22Rv1 (cell line): ENCODE results near the gene TMEM259.

Experiments
- ZFX ChIP-seq: fragments of 450-650 bp; IDR thresholded peaks from 2 replicates; pipeline ENCODE4 v1.6.1; 2017; ENCODE audit warnings: antibody characterized with exemption, borderline replicate concordance
- TF ChIP-seq, protein P1 (sequence below): fragments of 450-650 bp; IDR thresholded peaks from 2 replicates; pipeline ENCODE4 v1.5.1; 2017; ENCODE audit warnings: mild to moderate bottlenecking

DNA sequence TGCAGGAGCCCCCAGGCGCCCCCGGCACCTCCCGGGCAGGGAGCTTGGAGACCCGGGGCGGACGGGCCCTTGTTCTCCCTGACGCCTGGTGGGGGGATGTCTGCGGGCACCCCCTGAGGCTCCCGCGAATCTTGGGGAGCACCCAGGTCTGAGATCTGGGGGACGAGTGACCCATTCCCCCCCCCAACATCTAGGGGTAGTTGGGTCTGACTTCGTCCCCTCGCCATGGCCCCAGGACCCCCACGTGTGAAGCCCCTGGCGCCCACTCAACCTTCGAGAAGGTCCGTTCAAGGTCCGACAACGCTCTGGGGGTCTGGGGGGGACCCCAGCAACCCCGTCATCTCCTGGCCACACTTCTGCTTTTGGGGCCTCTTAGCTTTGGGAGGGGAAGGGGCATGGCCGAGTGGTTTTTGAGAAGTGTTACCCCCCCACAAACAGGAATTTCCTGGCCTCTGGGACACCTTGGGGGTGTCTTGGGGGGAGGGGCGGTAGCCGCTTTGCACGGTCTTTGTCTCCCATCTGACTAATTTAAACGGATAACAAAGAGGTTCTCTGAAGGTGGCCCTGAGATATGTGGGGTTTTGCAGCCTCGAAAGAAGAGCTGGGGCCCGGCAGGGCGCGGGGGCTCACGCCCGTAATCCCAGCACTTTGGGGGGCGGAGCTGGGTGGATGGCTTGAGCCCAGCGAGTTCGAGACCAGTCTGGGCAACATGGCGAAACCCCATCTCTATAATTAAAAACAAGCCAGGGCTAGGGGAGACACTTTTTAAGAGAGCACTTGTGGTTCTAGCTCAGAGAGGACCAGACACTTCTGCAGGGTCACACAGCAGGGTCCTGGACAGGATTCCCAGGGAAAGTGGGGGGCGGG, 6.1 kb upstream of the TMEM259 start:
- TF ChIP-seq ZFX: no peak
- TF ChIP-seq, protein P1, sequence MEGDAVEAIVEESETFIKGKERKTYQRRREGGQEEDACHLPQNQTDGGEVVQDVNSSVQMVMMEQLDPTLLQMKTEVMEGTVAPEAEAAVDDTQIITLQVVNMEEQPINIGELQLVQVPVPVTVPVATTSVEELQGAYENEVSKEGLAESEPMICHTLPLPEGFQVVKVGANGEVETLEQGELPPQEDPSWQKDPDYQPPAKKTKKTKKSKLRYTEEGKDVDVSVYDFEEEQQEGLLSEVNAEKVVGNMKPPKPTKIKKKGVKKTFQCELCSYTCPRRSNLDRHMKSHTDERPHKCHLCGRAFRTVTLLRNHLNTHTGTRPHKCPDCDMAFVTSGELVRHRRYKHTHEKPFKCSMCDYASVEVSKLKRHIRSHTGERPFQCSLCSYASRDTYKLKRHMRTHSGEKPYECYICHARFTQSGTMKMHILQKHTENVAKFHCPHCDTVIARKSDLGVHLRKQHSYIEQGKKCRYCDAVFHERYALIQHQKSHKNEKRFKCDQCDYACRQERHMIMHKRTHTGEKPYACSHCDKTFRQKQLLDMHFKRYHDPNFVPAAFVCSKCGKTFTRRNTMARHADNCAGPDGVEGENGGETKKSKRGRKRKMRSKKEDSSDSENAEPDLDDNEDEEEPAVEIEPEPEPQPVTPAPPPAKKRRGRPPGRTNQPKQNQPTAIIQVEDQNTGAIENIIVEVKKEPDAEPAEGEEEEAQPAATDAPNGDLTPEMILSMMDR: no peak
